ACHN (cell line): Measurements from ENCODE around the gene CLK4.

Experiments used
- DNase-seq: peaks from one replicate; pipeline ENCODE4 v3.0.0-alpha.2; 2015
- in situ Hi-C: cut with HindIII; loops from 2 replicates; pipeline ENCODE4 v1.10.0; 2017; ENCODE audit warnings: low sequenced_read_pairs, low pct_ligation_motif_present, low pct_unique_long_range_greater_than_20kb

CLK4 gene

DNA sequence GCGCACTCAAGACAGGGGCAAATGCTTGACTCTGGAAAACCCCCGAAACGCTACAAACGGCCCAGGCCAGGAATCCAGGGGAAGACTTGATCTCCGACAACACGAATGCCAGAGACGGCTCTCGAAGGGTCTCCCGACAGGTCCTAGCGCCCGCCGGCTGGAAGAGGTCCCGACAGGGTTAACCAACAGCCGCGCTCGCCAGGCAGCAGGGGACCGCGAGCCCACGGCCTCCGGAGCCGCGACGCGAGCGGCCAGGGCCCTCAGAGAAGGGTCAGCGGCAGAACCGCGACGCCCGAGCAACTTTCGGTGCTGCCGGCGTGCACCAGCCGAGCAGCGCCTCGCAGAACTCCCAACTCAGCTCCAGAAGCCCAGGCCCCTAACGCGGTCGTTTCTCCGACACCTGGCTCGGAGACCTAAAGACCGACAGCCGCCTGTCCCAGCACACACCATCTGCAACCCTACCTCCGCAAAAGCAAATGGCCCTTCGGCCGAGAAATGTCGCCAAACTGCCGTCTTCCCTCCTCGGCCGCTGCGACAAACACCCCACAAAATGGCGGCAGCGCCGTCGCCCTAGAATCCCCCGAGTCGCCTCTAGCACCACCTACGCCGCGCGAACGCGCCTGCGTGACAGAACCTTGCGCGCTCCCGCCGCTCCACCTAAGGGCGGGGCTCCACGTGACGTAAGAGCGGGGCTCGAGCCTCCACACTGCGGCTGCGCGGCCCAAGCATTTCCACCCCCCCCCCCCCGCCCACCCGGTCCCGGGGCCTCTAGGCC lies at the start of gene CLK4:
Gene CLK4 (minus strand): TSS at position 567 of the 775 bp plus-strand sequence. CDS start 3,634 bp downstream, outside the sequence.
- in situ Hi-C loops, result no loop called here
- peak; percentile 90 for DNase-seq

DNA sequence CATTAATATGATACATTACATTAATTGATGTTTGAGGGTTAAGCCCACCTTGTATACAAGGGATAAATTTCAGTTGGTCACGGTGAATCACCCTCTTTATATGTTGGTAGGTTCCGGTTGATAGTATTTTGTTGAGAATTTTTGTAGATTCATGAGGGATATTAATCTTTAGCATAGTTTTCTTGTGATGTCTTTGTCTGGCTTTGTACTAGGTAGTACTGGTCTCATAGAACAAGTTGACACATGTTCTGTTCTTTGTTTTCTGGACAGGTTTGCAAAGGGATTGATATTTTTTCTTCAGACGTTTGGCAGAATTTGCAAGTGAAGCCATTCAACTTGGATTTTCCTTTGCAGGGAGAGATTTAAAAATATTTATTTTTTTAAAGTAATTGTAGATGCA lies 49.1 kb upstream of the CLK4 start:
- DNase-seq, result no peak
- in situ Hi-C loops, result no loop called here

DNA sequence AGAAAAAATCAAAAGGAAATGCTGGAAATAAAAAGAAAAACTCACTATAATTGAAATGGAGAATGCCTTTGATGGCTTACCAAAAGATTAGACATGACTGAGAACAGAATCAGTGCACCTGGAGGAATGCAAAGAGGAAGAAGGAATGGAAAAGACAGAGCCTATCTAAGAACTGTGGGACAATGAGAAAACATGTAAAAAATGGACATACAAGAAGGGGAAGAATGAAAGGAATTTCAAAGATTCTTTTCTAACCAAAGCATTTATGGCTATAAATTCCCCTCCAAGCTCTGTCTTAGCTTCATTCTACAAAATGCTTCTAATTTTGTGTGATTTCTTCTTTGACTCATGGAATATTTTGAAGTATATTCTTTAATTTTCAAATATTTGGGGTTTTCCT lies 47.5 kb upstream of the CLK4 start:
- DNase-seq, result no peak
- in situ Hi-C loops, result no loop called here

DNA sequence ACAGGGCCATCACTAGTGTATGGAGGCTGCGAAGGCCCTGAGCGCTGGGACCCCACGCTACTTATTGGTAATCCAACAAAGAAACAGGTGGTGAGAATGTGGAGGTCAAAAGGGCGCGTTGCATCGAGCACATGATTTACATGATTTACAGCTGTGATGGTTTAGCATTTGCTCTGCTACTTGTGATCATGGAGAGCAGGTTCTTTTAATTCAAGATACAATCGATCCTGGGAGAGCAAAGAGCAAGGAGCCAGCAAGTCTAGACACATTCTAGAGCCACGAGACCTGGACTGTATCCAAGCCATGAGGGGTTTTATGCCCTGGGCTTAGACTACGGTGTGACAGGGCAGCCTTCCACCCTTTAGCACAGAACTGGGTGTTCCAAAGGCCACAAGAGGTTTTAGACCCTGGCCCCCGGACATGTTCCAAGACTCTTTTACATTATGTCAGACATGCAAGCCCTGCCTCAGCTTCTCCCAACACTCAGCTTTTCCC lies 47.0 kb upstream of the CLK4 start:
- no peak for DNase-seq
- in situ Hi-C loops, result no loop called here

DNA sequence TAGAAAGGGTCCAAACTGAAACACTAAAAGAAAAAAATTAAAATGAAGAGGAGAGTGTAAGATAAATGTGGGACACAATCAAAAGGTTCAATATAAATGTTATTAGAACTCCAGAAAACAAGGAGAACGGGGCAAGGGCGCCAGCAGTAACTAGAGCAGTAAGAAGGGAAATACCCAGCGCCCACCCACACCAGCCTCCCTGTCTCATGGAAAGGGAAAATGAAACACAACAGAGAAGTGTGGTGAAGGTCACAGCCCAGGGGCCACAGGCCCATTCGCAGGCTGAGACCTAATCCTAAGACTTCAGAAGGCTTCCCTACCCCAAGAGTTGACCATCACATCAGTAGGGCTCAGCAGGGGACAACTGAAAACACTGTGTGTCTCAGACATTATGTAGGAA lies 45.8 kb upstream of the CLK4 start:
- in situ Hi-C loops, result no loop called here
- no peak for DNase-seq

DNA sequence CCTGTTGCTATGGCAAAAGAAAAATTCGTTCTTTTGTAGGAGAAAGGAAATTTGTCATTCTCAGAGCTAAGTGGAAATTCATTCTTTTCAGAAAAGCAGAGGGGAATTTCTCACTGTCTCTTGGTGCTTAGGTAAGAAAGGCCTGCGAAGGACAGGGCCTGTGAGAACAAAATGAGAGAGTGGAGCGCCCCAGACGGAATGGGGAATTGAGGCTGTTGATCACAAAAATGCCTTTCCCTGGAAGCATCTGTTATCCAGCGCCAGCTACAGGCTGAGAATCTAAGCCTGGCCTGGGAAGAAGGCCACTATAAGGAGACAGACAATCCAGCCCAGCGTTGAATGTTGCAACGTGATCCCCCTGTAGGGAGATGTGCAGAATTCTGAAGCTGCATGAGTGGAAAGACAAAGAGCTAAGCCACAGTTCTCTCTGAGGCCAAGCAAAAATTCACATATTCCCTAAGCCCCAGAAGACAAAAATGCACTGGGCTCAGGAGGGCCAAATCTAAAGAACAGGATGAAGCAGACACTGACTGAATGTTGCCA lies 44.8 kb upstream of the CLK4 start:
- DNase-seq, result no peak
- in situ Hi-C loops, result no loop called here

DNA sequence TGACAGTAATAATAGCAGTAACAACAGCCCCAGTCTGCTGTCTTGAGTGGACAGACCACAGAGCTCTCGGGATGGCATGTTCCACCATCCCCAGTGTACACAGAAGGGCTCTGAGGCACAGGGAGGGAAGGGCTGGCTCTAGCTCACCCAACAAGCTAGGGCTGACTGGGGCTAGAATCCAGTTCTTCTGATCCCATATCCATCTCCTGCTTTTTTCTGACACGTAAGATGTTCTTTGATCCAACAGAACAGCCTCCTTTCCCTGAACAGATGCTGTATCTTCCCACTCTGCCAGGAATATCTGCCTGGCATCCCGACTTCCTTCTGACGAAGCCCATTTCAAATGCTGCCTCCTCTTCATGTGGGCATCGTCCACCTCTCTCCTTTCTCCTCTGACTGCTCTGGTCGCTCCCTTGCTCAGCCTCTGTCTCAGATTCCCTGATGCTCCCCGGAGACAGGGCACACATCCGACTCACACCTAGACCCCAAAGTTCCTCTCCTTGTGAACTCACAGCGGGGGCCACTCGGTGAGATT lies 43.6 kb upstream of the CLK4 start:
- in situ Hi-C loops, result no loop called here
- no peak for DNase-seq

DNA sequence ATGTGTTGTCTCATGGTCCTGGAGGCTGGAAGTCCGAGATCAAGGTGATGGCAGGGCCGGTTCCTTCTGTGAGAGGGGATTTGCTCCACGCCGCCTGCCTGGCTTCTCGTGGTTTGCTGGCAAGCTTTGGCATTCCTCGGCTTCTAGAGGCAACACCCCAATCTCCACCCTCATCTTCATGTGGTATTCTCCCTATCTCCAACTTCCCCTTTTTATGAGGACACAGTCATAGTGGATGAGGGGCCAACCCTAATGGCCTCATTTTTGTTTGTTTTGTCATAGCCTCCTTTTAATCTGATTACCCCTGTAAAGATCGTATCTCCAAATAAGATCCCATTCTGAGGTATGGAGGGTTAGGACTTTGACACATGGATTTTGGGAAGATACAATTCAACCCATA lies 41.7 kb upstream of the CLK4 start:
- no peak for DNase-seq
- in situ Hi-C loops, result no loop called here

DNA sequence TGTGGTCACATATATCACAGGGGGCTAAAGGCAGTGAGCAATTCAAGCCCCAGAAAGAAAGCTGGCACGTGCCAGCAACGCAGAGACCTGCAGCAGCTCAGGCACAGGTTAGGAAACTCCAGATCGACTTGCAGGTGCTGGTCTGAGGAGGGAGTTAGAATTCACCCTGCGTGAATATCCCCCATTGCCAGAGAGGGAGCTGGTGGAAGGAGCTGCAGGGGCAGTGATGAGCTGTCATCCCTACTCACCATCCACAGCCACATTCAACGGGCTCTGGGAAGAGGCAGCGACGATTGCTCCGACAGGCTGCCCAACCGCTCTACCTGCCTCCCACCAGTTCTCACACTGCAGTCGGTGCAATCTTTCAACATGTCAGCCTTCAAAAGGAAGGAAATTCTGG lies 40.8 kb upstream of the CLK4 start:
- in situ Hi-C loops, result no loop called here
- no peak for DNase-seq

DNA sequence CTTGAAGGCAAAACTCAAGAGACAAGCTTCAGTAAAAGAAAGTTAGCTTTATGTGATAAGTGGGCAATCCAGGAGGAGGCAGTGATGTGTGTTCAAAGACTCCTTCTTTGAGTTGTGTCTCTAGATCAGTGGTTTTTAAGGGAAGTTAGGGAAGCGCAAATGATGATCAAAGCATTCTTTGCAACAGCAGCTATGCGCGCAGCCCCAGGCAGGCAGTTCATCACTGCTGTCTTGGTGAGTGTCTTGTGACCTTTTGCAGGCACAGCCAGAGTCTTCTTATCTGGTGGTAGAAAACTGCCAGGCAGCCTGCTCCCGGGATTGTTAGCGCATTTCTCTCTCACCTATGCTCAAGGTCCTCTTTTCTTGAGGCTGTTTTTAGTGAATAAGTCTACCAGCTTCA lies 40.3 kb upstream of the CLK4 start:
- no peak for DNase-seq
- in situ Hi-C loops, result no loop called here

DNA sequence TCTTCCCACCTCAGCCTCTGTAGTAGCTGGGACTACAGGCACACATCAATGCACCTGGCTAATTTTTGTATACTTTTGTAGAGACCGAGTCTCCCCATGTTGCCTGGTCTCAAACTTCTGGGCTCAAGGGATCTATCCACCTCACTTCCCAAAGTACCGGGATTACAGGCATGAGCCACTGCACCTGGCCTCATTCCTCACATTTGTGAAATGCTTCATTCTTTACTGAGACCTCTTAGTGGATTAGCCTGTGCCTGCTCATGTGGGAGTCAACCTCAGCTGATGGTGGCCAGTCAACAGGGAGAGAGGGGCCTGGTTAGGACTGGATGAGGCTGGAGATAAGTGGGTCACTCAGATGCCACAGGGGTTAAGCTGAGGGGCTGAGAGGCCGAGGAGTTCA lies 37.3 kb upstream of the CLK4 start:
- in situ Hi-C loops, result no loop called here
- no peak for DNase-seq

DNA sequence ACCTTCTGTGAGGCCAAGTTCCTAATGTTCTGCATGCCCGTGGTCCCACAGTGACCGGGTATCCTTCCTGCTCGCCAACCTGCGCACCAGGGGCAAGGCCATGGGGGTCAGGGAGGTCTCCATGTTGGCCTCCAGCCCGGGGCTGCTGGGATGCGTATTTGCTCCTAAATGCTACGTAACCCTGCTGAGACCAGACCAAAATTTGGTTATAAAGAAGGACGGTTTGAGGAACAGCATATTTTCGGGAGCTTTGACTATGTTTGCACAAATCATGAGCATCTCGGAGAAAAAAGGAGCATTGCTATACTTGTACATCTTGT lies 35.7 kb upstream of the CLK4 start:
- DNase-seq, result no peak
- in situ Hi-C loops, result no loop called here

DNA sequence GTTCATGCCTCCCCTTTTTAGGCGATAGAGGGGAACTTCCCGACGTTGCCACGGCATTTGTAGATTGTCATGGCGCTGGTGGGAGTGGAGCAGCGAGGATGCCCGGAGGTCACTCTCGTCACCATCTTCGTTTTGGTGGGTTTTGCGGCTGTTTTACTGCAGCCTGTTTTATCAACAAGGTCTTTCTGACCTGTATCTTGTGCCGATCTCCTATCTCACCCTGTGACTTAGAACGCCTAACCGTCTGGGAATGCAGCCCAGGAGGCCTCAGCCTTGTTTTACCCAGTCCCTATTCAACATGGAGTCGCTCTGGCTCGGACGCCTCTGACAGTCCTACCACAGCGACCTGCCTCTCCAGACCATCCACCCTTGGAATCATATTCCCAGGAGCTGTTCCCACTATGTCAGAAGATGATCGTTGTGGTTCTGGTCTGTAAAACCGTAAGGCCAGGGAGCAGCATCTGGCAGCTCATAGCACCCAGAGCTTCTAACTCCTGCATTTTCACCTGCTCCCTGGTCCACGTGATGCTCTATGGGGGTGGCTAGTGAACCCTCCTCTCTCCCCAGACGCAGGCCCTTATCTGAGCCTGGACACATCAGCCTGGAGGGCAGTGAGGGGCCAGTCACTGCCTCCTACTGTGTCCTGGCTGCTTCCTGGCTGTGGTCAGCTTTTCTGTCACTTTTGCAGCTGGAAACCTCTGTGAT lies 35.1 kb upstream of the CLK4 start:
- in situ Hi-C loops, result no loop called here
- no peak for DNase-seq

DNA sequence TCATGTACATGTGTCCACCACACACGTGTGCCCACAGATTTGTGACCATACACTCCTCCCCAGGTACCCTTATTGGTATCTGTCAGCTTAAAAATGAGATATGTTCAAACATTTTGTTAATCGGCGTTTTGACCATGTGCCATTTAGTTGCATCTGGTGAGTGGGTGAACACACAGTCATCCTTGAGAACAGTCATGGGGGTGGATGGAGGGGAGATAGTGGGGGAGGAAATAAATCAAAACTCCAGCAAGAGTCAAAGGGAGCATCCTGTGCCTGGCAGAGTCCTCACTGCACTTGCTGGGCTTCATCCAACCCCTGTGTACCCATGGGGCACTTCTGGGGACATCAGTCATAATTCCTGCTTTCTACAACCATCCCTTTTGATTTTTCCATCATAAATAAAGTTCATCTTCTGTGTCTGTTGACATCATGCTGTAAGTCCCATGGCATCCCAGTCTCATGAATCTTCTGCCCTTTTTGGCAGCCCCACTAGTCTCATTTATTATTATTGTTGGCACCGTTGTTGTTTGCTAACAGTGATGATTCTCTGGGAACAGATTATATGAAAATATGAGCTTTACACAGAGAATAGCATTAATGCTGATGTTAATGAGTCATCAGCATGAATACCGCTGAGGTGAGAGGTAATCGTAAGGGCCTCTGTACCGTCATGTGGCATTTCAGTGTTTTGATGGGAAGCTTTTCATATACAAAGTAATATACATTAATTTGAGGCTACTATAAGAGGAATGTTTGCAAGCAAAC lies 24.4 kb upstream of the CLK4 start:
- DNase-seq, result no peak
- in situ Hi-C loops, result no loop called here

DNA sequence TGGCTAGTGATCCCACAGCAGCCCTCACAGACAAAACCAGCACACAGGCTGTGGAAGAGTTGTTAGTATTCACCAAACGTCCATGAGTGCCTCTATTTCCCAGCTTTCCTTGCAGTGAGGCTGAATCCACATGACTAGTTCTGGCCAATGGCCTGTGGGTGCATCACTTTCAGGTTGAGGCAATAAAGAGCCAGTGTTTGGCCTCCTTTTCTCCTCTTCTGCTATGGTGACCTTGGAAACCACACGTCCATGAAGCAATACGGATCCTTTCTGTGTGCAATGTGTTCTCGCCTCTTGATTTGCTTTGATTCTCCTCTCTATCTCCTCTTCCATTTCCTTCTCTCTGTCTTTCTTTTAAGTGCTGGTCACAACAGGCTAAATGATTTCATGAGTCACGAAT lies 23.4 kb upstream of the CLK4 start:
- in situ Hi-C loops, result no loop called here
- no peak for DNase-seq

DNA sequence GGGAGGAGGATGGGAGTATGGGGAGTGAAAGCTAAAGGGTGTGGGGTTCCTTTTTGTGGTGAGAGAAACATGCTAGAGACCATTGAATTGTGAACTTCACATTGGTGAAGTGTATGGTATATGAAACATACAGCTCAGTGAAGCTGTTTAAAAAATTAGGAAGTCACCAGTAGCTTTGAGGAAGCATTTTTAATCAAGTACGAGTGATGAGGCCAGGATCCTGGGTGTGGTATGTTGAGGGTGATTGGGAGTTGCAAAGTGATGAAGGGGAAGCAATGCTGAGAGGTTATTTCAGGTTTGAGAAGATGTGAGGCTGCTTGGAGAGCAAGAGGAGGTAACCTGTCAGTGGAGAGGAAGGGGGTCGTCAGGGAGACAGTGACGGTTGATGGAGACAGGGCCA lies 22.7 kb upstream of the CLK4 start:
- DNase-seq, result no peak
- in situ Hi-C loops, result no loop called here

DNA sequence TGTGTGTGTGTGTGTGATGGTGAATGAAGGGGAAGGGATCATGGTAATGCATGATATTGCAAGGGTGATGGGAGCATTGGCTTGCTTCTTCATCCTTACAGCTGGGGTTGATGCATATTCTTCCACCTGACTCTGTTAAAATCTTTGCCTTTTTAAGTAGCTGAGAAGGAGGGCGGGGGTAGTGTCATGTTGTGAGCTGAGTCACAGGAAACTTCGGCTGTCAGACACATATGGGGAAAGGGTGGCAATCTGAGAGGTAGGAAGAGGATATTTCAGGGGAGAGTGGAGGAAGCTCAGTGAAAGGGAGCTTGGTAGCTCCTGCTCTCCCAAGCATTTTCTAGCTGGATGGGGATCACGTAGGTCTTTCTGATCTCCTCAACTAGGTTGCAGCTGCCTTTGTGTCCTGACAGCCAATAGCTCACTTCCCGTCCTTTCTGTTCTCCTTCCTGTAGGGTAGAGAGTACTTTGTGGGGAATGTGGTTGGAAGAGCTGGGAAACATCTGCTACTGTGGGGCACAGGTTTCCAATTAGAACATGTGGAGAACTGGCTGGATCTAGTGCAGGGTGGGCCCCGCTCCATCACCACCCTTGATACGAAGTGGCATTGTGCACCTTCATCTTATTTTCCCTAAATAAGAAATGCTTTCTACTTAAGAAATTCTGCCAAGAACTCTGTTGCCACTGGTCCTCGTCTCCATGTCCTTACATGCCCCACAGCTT lies 18.1 kb upstream of the CLK4 start:
- DNase-seq, result no peak
- in situ Hi-C loops, result no loop called here

DNA sequence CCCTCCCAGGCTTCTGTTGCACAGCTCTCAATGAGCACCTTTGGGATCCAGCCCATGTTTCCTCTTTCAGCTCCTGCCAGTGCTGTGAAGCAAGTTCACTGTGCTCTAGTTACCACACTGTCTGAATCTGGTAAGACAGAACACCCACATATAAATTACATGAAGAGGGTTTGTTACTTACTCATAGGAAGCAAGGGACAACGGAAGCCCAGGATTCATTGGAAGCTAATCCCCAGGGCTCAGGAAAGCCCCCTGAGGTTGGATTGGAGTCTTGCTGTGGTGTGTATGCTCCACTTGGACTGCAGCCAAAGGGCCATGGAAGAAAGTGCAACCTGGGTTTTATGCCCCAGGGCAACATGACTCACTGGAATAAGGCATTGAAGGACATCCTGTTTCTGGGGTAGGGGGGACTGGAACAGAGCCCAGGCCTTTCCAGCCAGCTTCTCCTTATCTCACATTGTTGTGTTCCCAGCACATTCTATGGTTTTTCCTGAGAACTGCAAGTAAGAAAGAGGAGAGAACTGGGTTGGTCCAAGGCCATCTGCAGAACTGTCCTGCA lies 15.6 kb upstream of the CLK4 start:
- in situ Hi-C loops, result no loop called here
- DNase-seq, result no peak
